TTC549 (cell line): Measurements from ENCODE around the gene F12.
"Not testable (repeated sequence)": the region's sequence is repeated elsewhere in the genome, so short reads cannot be mapped to it uniquely, and the experiment has no call there.

Experiments used
- FAIRE-seq: peaks from 2 replicates; lab custom pipeline; 2012; peaks lifted over from hg19 to GRCh38; lab: Jason Lieb, UNC

The F12 gene

GRCh38 chr5:177387405-177387804, 22.0 kb downstream of the F12 start:
- no peak for FAIRE-seq

DNA sequence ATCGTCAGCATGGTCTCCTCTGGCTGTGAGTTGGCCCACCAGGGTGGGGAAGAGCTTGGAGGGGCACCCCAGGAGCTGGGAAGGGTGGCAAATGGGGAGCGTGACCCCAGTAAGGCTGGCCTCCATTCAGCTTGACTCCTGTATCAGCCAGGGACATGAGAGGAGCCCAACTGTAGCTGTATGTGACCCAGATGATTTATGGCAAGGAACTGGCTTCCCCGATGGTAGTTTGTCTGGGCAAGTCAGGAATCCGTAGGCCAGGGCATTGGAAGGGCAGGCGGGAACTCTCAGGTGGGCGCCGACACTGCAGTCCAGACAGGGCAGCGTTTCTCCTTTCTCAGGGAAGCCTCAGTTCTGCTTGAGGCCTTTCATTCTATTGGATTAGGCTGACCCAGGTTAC, 22.8 kb downstream of the F12 start:
- FAIRE-seq, result no peak

GRCh38 chr5:177385720-177386119, 23.6 kb downstream of the F12 start:
- no peak for FAIRE-seq

DNA sequence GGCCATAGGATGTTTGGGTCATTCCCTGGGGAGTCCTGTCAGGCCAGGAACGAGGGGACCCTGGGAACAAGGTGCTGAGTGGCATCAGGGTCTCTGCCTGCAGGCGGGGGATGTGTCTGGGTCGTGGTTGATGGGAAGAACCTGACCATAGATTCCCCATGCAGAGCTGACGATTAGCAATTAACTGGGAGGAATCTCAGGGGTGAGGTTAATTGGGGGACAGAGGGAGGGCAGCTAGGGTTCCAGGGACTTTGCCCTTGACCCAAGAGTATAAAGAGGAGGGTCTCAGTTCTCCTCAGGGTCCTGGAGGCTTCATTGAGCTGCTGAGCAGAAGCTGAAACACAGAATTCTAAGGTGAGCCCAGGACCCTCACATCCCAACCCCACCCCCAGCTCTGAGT, 25.2 kb downstream of the F12 start, which contains the start of gene SLC34A1:
Gene SLC34A1, plus strand, starts transcription at position 301 of the 400 bp plus-strand sequence. CDS start 1,308 bp downstream, outside the sequence.
- FAIRE-seq, result no peak

DNA sequence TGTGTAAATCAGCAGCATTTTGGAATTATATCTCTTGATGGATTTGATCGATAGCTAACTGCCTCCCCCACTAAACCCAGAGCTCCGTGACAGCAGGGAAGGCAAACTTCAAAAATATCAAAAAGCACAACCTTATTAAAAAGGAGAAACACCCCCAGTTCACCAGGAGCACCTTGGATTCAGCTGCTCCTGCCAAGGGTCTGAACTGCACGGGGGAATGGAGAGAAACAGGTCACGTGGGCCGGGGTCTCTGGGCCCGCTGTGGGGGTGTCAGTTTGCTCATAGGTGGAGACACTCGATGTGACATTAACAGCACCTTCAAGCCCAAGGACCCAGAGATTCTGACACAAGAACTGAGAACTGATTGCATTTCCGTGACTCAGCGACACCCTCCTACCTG, 26.2 kb downstream of the F12 start:
- no peak for FAIRE-seq

DNA sequence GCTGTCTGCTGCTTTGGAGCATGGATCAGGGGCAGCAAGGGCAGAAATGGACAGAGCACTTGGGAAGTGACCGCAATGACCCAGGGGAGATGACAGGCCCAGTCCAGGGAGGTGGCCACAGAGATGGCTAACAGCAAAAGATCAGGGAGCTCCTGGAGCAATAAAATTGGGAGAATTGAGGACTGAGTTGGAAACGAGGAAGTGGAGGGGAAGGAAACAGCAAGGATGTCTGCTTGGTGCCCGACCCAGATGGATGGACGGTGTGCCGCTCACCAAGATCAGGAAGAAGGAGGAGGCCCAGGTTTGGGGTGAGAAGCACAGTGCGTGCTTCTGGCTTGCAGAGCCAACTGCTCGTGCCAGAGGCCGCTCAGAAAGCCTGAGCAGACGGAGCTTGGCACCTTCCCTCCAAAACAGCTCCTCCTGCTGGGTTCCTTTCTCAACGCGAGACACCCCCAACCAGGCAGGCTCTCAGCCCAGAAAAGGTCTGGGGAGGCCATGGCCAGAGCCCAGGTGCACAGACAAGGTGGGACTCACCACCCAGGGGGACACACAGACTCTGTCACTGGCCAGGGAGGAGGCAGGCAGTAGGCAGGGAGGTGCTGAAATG, 26.8 kb downstream of the F12 start:
- no peak for FAIRE-seq

DNA sequence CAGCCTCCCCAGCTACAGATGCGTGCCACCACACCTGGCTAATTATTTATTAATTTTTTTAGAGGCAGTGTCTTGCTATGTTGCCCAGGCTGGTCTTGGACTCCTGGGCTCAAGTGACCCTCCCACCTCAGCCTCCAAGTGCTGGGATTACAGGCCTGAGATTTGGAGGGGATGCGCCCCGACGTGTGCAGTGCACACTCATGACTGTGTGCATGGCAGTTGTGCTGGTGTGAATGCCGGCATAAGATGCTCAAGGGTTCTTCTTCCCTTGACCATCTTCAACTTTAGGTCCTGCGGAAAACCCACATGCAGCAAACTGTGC, 28.6 kb downstream of the F12 start:
- no peak for FAIRE-seq

GRCh38 chr5:177378884-177379883, 30.2 kb downstream of the F12 start:
- no peak for FAIRE-seq

DNA sequence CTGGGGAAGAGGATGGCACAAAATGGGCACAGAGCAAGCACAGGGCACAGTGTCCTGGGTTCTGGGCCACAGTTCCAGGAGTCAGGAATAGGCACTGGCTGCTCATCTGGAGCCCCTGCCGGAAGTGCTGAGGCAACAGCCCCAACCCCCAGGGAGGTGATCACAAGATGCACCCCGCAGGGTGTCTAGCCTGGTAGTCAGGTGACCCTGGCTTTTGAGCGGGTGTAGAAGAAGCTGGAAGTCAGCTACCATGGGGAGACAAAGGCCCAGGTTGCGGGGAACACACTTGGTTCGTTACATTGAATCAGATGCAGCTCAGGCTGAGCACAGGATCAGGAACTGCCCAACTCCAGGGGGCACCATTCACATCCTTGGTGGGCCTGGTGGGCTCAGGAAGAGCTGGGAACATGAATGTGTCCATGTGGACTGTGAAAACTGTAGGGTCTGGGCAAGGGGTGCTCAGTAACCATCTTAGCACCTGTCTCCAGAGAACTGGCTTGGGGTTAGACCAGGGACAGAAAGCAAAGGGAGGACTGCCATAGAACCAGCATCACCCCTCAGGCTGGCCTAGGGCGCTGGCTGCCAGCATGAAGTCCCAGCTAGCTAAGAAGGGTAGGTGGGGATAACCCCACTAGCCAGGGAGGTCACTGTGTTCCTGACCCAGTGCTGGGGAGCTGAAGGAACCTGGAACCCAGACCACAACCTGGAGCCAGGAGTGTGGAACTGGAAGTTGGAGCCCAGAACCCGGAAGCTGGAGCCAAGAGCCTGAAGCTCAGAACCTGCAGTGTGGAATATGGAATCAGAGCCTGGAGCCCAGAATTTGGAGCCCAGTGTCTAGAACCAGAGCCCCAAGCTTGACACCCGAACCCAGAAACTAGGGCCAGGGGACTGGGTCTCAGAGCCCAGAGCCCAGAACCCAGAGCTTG, 31.2 kb downstream of the F12 start:
- FAIRE-seq, result no peak

DNA sequence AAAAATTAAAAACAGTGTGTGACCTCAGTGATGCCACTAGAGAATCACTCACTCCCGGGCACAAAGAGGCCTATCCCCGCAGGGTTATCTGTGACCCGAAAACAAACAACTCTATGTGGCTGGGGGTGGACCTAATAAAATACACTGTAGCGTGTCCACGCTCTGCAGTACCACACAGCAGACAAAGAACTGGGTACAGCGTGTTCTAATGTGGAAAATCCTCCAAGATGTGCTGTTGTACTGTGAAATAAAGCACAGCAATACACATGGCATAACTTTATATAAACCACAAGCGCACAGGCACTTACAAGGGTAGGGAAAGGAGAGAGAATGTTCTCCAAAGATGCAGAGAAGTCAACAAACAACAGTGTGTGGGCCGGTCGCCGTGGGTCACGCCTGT, 33.3 kb downstream of the F12 start:
- FAIRE-seq, result no peak

GRCh38 chr5:177375516-177375915, 33.8 kb downstream of the F12 start:
- FAIRE-seq, result not testable (repeated sequence)

- no peak for FAIRE-seq
Observed at GRCh38 chr5:177374211-177374610, 35.2 kb downstream of the F12 start.

DNA sequence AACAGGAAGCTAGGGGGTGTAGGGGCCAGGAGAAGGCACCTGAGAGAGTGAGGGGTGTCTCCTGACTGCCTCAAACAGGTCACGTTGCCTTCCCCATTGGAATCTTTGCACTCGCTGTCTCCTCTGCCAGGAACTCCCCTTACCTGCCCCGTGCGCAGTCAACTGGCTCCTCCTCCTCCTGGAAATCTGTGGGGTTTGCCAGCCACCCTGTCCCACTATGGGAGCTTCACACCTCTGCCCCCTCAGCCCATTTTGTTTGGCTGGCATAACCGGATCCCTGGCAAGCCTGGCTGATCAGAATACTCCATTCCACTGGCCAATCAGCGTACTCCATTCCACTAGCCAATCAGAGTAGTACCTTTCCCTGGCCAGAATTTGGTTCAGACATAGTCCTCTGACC, 35.6 kb downstream of the F12 start:
- FAIRE-seq, result no peak

GRCh38 chr5:177372910-177373309, 36.5 kb downstream of the F12 start:
- no peak for FAIRE-seq

DNA sequence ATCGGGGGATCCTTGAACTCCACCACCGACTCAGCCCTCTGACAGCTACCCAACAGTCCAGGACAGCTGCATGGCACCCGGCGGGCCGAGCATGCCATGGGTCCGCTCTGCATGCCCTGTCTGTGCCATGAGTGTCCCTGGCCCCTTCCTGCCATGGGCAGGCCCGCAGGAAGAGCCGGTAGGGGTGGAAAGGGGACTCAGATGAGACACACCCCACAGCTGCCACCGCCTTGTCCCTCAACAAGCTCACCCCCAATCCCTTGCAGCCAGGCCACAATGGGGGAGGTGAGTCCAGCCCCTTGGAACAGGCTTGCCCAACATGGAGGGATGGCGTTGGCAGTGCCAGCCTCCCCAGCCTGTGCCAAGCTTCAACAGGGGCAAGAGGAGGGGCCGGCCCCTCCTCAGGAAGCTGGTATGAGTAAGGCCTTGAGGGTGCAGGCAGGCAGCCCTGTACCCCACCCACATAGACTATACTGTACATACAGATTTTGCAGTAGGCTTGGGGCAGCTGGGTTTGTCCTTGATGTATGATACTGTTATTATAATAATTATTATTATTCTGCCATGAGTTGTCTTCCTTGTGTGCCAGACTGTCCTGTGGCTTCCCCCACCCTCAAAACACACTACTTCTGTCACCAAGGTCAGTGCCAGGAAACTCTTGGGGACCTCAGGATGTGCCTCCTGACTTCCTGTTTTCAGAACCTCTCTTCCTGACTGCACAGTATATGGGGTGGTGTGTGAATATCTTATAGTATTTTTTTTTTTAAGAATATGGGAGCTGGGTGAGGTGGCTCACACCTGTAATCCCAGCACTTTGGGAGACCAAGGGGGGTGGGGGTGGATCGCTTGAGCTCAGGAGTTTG, 37.1 kb downstream of the F12 start:
- FAIRE-seq, result no peak

GRCh38 chr5:177371120-177372033, 38.0 kb downstream of the F12 start:
- no peak for FAIRE-seq

GRCh38 chr5:177370488-177371119, 38.8 kb downstream of the F12 start:
- no peak for FAIRE-seq

- FAIRE-seq, result no peak
Observed at GRCh38 chr5:177369645-177370440, 39.5 kb downstream of the F12 start.
